A673 (cell line): Measurements from ENCODE around the gene ATP5IF1. TPM values are rescaled to one million over a fixed set of nuclear protein-coding genes. Genes with fewer than 3 reads are reported as not detected.

Experiments
- BruUV-seq: library from RNA; stranded (reverse); fragments of 400-500 nt; replicated peaks from 2 replicates; lab custom pipeline; 2021; lab: Mats Ljungman, UMichigan
- CTCF ChIA-PET: fragments of 300-600 bp; sonication (Branson Sonifier 250); formaldehyde crosslinking; loops from one replicate; lab custom pipeline; 2022; ENCODE audit warnings: antibody characterized with exemption; lab: Charles Lee
- POLR2A ChIA-PET: fragments of 300-600 bp; sonication (Branson Sonifier 250); formaldehyde crosslinking; loops from one replicate; lab custom pipeline; 2022; ENCODE audit warnings: antibody characterized with exemption; ENCODE audit not compliant: low non-redundant PET; lab: Charles Lee
- DNase-seq: peaks from one replicate; pipeline ENCODE4 v3.0.0-alpha.2; 2015; ENCODE audit warnings: low spot score
- H3K27ac ChIP-seq: fragments of 200-600 bp; sonication (generic); 2 replicates; pipeline ENCODE4 v1.5.1; 2016; ENCODE audit warnings: mixed run types, low read depth, mild to moderate bottlenecking, mixed read lengths, antibody characterized with exemption, low read length; ENCODE audit not compliant: poor library complexity, severe bottlenecking
- H3K27me3 ChIP-seq: fragments of 200-600 bp; sonication (generic); replicated peaks from 2 replicates; pipeline ENCODE4 v1.6.1; 2017; ENCODE audit warnings: mixed run types, low read depth, mild to moderate bottlenecking, mixed read lengths, antibody characterized with exemption, low read length; ENCODE audit not compliant: insufficient read depth, poor library complexity
- H3K36me3 ChIP-seq: fragments of 200-600 bp; sonication (generic); 2 replicates; pipeline ENCODE4 v1.6.1; 2016; ENCODE audit warnings: mixed run types, mild to moderate bottlenecking, mixed read lengths, antibody characterized with exemption, low read length; ENCODE audit not compliant: insufficient read depth, poor library complexity, severe bottlenecking
- H3K4me1 ChIP-seq: fragments of 200-600 bp; sonication (generic); 2 replicates; pipeline ENCODE4 v1.6.1; 2017; ENCODE audit warnings: mixed run types, mild to moderate bottlenecking, mixed read lengths, antibody characterized with exemption, low read length; ENCODE audit not compliant: insufficient read depth, poor library complexity, severe bottlenecking
- H3K4me3 ChIP-seq: fragments of 200-600 bp; sonication (generic); 2 replicates; pipeline ENCODE4 v1.5.1; 2016; ENCODE audit warnings: low read depth, mixed run types, mild to moderate bottlenecking, mixed read lengths, low read length; ENCODE audit not compliant: poor library complexity, severe bottlenecking
- H3K9me3 ChIP-seq: fragments of 200-600 bp; sonication (generic); 2 replicates; pipeline ENCODE4 v1.6.1; 2016; ENCODE audit warnings: mixed run types, low read depth, mild to moderate bottlenecking, mixed read lengths, antibody characterized with exemption, low read length; ENCODE audit not compliant: poor library complexity, severe bottlenecking
- EZH2 ChIP-seq: fragments of 200-600 bp; sonication (generic); IDR thresholded peaks from 2 replicates; pipeline ENCODE4 v1.6.1; 2017; ENCODE audit warnings: borderline replicate concordance, low read depth, mild to moderate bottlenecking, mixed read lengths, antibody characterized with exemption, low read length; ENCODE audit not compliant: poor library complexity, severe bottlenecking
- intact Hi-C: fragments of 100-400 bp; cut with micrococcal nuclease; formaldehyde crosslinking; loops from one replicate; pipeline ENCODE4 v1.10.0; 2022; ENCODE audit not compliant: unreplicated experiment
- total RNA-seq: library from RNA; stranded (reverse); gene quantifications from 2 replicates; pipeline ENCODE4 v1.2.3, GENCODE V29; 2021
- TF ChIP-seq, protein P1 (sequence below): fragments of 300-800, 200-600 bp; sonication (generic); conservative IDR thresholded peaks from 2 replicates; pipeline ENCODE4 v1.5.1; 2017; ENCODE audit warnings: low read depth, mild to moderate bottlenecking, antibody characterized with exemption, low read length, moderate library complexity, mixed read lengths

ATP5IF1 gene
- total RNA-seq, 1 experiment from 2014 or later: 144 TPM

DNA sequence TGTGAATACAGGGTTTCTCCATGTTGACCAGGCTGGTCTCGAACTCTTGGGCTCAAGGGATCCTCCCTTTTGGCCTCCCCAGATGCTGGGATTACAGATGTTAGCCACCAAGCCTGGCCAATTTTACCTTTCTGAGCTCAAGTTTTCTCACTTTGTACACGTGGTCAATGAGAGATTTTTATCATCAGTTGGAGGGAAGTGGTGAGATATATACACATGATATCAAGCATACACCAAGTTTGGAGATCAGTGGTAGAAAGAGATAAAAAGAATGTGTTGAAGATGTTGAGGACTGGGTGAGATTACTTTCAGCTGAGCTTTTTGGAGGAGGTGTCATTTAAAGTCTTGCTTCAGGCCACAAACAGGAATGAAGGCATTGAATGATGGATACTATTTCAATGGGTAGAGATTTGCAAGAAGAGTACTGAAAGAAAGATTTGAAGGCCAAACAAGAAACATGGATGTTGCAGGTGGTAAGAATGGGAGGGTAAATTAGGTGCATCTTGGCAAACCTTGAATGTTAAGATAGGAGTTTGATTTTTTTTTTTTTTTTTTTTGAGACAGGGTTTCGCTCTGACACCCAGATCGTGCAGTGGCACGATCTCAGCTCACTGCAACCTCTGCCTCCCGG, 20.4 kb downstream of the ATP5IF1 start:
- H3K4me1 ChIP-seq: peaks cover 14% of the 10 kb centered on the region
- no peak overlapping the region for H3K4me3 ChIP-seq
- no TSS peak for BruUV-seq
- no peak for TF ChIP-seq EZH2
- TF ChIP-seq, protein P1, sequence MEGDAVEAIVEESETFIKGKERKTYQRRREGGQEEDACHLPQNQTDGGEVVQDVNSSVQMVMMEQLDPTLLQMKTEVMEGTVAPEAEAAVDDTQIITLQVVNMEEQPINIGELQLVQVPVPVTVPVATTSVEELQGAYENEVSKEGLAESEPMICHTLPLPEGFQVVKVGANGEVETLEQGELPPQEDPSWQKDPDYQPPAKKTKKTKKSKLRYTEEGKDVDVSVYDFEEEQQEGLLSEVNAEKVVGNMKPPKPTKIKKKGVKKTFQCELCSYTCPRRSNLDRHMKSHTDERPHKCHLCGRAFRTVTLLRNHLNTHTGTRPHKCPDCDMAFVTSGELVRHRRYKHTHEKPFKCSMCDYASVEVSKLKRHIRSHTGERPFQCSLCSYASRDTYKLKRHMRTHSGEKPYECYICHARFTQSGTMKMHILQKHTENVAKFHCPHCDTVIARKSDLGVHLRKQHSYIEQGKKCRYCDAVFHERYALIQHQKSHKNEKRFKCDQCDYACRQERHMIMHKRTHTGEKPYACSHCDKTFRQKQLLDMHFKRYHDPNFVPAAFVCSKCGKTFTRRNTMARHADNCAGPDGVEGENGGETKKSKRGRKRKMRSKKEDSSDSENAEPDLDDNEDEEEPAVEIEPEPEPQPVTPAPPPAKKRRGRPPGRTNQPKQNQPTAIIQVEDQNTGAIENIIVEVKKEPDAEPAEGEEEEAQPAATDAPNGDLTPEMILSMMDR: no peak
- no peak for DNase-seq
- no peaks in the 10 kb centered on the region for H3K9me3 ChIP-seq
- intact Hi-C loops: no loop called here
- CTCF ChIA-PET: no interaction called here
- no peaks in the 10 kb centered on the region for H3K36me3 ChIP-seq
- no peak overlapping the region for H3K27ac ChIP-seq
- POLR2A ChIA-PET: interaction anchor here (0.6 kb wide), 1 partner anchor 11 kb away, joined by 3 read pairs; no protein-coding TSS in a partner anchor
- H3K27me3 ChIP-seq: no peaks in the 10 kb centered on the region

DNA sequence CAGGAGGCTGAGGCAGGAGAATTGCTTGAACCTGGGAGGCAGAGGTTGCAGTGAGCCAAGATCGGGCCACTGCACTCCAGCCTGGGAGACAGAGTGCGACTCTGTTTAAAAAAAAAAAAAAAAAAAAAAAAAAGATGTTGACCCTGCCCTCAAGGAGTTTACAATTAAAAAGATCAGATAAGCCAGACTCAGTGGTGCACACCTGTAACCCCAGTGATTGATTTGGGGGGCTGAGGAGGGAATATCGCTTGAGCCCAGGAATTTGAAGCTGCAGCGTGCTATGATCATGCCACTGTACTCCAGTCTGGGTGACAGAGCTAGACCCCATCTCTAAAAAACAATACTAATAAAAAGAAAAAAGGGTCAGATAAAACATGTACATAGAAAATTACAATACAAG, 21.8 kb downstream of the ATP5IF1 start:
- POLR2A ChIA-PET: interaction anchor here (1.0 to 1.1 kb wide), 2 partner anchors 8 to 9 kb away, joined by 4 to 6 read pairs; no protein-coding TSS in a partner anchor
- CTCF ChIA-PET: no interaction called here
- Histone ChIP-seq H3K4me1 (peaks cover 11% of the 10 kb centered on the region), H3K27me3 (no peaks in the 10 kb centered on the region), H3K36me3 (no peaks in the 10 kb centered on the region), H3K4me3 (no peak overlapping the region), H3K9me3 (no peaks in the 10 kb centered on the region), H3K27ac (no peak overlapping the region)
- no TSS peak for BruUV-seq
- no peak for DNase-seq
- TF ChIP-seq EZH2: no peak
- intact Hi-C loops: loop anchor here (2.0 kb wide), 1 partner anchor 71 kb away; the partner anchor contains the start of gene MED18

DNA sequence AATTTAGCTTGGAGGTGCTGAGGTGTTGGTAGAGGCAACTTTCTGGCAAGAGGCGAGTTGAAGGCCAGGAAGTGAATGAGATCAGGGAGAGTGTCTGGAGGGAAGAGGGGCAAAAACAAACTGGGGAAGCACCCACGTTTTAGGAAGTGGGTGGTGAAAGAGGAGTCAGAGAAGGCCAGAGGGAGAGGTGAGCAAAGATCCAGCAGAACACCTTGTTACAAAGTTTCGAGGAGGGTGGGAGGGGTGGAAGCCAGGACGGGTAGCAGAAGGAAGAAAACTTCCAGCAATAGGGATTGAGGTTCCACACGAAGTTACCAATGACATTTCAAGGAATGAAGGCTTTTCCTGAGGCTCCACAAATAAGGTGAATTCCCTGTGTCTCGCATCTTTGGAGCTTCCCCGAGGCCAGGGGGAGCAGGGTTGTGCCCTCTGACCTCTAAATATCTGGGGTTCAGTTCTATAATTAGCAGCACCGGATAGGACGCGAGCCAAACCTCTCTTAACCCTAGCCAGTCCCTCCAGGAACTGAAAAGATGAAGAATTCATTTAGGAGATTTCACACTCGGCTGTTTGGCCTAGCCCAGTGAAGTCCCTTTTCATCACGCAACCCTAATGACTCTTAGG, 22.8 kb downstream of the ATP5IF1 start:
- Histone ChIP-seq H3K4me1 (peaks cover 11% of the 10 kb centered on the region), H3K36me3 (no peaks in the 10 kb centered on the region), H3K9me3 (no peaks in the 10 kb centered on the region), H3K27ac (peak overlapping the region; percentile 74), H3K27me3 (no peaks in the 10 kb centered on the region), H3K4me3 (peak overlapping the region; percentile 100)
- CTCF ChIA-PET: no interaction called here
- intact Hi-C loops: loop anchor here (2.0 kb wide), 1 partner anchor 70 kb away; the partner anchor contains the start of gene MED18
- BruUV-seq: TSS peak; percentile 81
- TF ChIP-seq, protein P1: no peak
- no peak for TF ChIP-seq EZH2
- DNase-seq: no peak
- POLR2A ChIA-PET: interaction anchor here (1.0 to 2.5 kb wide), 3 partner anchors 9 to 10 kb away, joined by 4 to 10 read pairs (median 6); no protein-coding TSS in a partner anchor
